Calu3 (cell line): Measurements from ENCODE around the gene HMGCLL1. TPM values are rescaled to one million over a fixed set of nuclear protein-coding genes. Genes with fewer than 3 reads are reported as not detected.

Experiments used
- BruUV-seq: library from RNA; stranded (reverse); fragments of 400-500 nt; replicated peaks from 2 replicates; lab custom pipeline; 2021; lab: Mats Ljungman, UMichigan
- CTCF ChIA-PET: fragments of 300-600 bp; sonication (Branson Sonifier 250); formaldehyde crosslinking; loops from one replicate; lab custom pipeline; 2022; ENCODE audit warnings: antibody characterized with exemption; lab: Charles Lee
- DNase-seq: peaks from one replicate; pipeline ENCODE4 v3.0.0; 2022
- H3K27ac Mint-ChIP-seq: one replicate; pipeline ENCODE4 v1.8.0; 2022; ENCODE audit warnings: mixed read lengths; ENCODE audit not compliant: unreplicated experiment
- H3K27me3 Mint-ChIP-seq: one replicate; pipeline ENCODE4 v1.8.0; 2022; ENCODE audit warnings: mixed read lengths; ENCODE audit not compliant: unreplicated experiment
- H3K36me3 Mint-ChIP-seq: one replicate; pipeline ENCODE4 v1.8.0; 2022; ENCODE audit warnings: mild to moderate bottlenecking, moderate library complexity, mixed read lengths; ENCODE audit not compliant: insufficient read depth, unreplicated experiment
- H3K4me1 Mint-ChIP-seq: one replicate; pipeline ENCODE4 v1.8.0; 2022; ENCODE audit warnings: mild to moderate bottlenecking, low read depth, mixed read lengths; ENCODE audit not compliant: unreplicated experiment
- H3K4me3 Mint-ChIP-seq: one replicate; pipeline ENCODE4 v1.8.0; 2022; ENCODE audit warnings: mild to moderate bottlenecking, low read depth, moderate library complexity, mixed read lengths; ENCODE audit not compliant: unreplicated experiment
- H3K9me3 Mint-ChIP-seq: one replicate; pipeline ENCODE4 v1.8.0; 2022; ENCODE audit warnings: low read depth, mixed read lengths; ENCODE audit not compliant: unreplicated experiment
- CTCF ChIP-seq: fragments of 200-600 bp; IDR thresholded peaks from one replicate; pipeline ENCODE4 v1.8.0; 2022; ENCODE audit warnings: antibody characterized with exemption; ENCODE audit not compliant: unreplicated experiment
- intact Hi-C: fragments of 100-400 bp; cut with micrococcal nuclease; formaldehyde crosslinking; loops from one replicate; pipeline ENCODE4 v1.10.0; 2022; ENCODE audit not compliant: unreplicated experiment
- total RNA-seq: library from RNA; stranded (reverse); gene quantifications from 2 replicates; pipeline ENCODE4 v1.2.3, GENCODE V29; 2022

Gene HMGCLL1
- total RNA-seq, 1 experiment from 2014 or later, result not detected

GRCh38 chr6:55524441-55524840, 54.6 kb downstream of the HMGCLL1 start:
- DNase-seq, result no peak
- intact Hi-C loops, result no loop called here
- no peaks in the 10 kb centered on the region for H3K9me3 Mint-ChIP-seq
- H3K27ac Mint-ChIP-seq, result no peak overlapping the region
- no peaks in the 10 kb centered on the region for H3K36me3 Mint-ChIP-seq
- no peak for TF ChIP-seq CTCF
- no peak overlapping the region for H3K4me3 Mint-ChIP-seq
- no TSS peak for BruUV-seq
- no peaks in the 10 kb centered on the region for H3K4me1 Mint-ChIP-seq
- H3K27me3 Mint-ChIP-seq, result no peaks in the 10 kb centered on the region
- CTCF ChIA-PET, result no interaction called here

GRCh38 chr6:55518529-55519060, 60.4 kb downstream of the HMGCLL1 start:
- H3K4me3 Mint-ChIP-seq, result no peak overlapping the region
- BruUV-seq, result no TSS peak
- no peaks in the 10 kb centered on the region for H3K27me3 Mint-ChIP-seq
- CTCF ChIA-PET, result no interaction called here
- H3K4me1 Mint-ChIP-seq, result no peaks in the 10 kb centered on the region
- no peak for TF ChIP-seq CTCF
- no peak overlapping the region for H3K27ac Mint-ChIP-seq
- intact Hi-C loops, result no loop called here
- H3K9me3 Mint-ChIP-seq, result no peaks in the 10 kb centered on the region
- no peak for DNase-seq
- no peaks in the 10 kb centered on the region for H3K36me3 Mint-ChIP-seq

- TF ChIP-seq CTCF, result no peak
- no peaks in the 10 kb centered on the region for H3K4me1 Mint-ChIP-seq
- BruUV-seq, result no TSS peak
- H3K27ac Mint-ChIP-seq, result no peak overlapping the region
- DNase-seq, result no peak
- no peaks in the 10 kb centered on the region for H3K9me3 Mint-ChIP-seq
- intact Hi-C loops, result no loop called here
- no peaks in the 10 kb centered on the region for H3K36me3 Mint-ChIP-seq
- H3K27me3 Mint-ChIP-seq, result no peaks in the 10 kb centered on the region
- CTCF ChIA-PET, result no interaction called here
- H3K4me3 Mint-ChIP-seq, result no peak overlapping the region
Measured at GRCh38 chr6:55516736-55517135, 62.3 kb downstream of the HMGCLL1 start.

GRCh38 chr6:55512904-55513303, 66.1 kb downstream of the HMGCLL1 start:
- no TSS peak for BruUV-seq
- no peaks in the 10 kb centered on the region for H3K4me1 Mint-ChIP-seq
- no peak overlapping the region for H3K27ac Mint-ChIP-seq
- no peak for DNase-seq
- no peak for TF ChIP-seq CTCF
- no peaks in the 10 kb centered on the region for H3K27me3 Mint-ChIP-seq
- no peak overlapping the region for H3K4me3 Mint-ChIP-seq
- no peaks in the 10 kb centered on the region for H3K9me3 Mint-ChIP-seq
- CTCF ChIA-PET, result no interaction called here
- intact Hi-C loops, result no loop called here
- H3K36me3 Mint-ChIP-seq, result no peaks in the 10 kb centered on the region
